NCI-H1417 treated with DMSO at 0.1 percent for 48 hours (cell line): ENCODE results near the gene CTNNAL1.
A peak's percentile ranks its signal among the peaks of the same experiment; 100 is the strongest.
"Not testable (repeated sequence)": the region's sequence is repeated elsewhere in the genome, so short reads cannot be mapped to it uniquely, and the experiment has no call there.

Experiments
- DNase-seq: peaks from one replicate; lab custom pipeline; 2025; lab: John Stamatoyannopoulos, UW

Gene CTNNAL1

GRCh38 chr9:108994695-108995094 lies 18.6 kb downstream of the CTNNAL1 start:
- DNase-seq: no peak

GRCh38 chr9:108991479-108991878 lies 21.8 kb downstream of the CTNNAL1 start:
- DNase-seq: no peak

- no peak for DNase-seq
Observed at GRCh38 chr9:108983885-108984284, 29.4 kb downstream of the CTNNAL1 start.

GRCh38 chr9:108980893-108981292 lies 32.4 kb downstream of the CTNNAL1 start:
- no peak for DNase-seq

- DNase-seq: no peak
Observed at GRCh38 chr9:108978205-108978604, 35.1 kb downstream of the CTNNAL1 start.

GRCh38 chr9:108973895-108974294 lies 39.4 kb downstream of the CTNNAL1 start:
- DNase-seq: no peak

GRCh38 chr9:108972626-108973209 lies 40.6 kb downstream of the CTNNAL1 start:
- DNase-seq: no peak

- DNase-seq: no peak
Observed at GRCh38 chr9:108972186-108972585, 41.1 kb downstream of the CTNNAL1 start.

GRCh38 chr9:108971392-108971791 lies 41.9 kb downstream of the CTNNAL1 start:
- DNase-seq: not testable (repeated sequence)

GRCh38 chr9:108967916-108968315 lies 45.4 kb downstream of the CTNNAL1 start:
- no peak for DNase-seq

- no peak for DNase-seq
Observed at GRCh38 chr9:108963459-108964143, 49.7 kb downstream of the CTNNAL1 start.

- DNase-seq: peak; percentile 14
Observed at GRCh38 chr9:108961151-108961550, 52.1 kb downstream of the CTNNAL1 start.

- no peak for DNase-seq
Observed at GRCh38 chr9:108960331-108960730, 53.0 kb downstream of the CTNNAL1 start.

GRCh38 chr9:108956631-108957026 lies 56.7 kb downstream of the CTNNAL1 start:
- DNase-seq: no peak

GRCh38 chr9:108956022-108956630 lies 57.2 kb downstream of the CTNNAL1 start:
- no peak for DNase-seq

- no peak for DNase-seq
Observed at GRCh38 chr9:108953983-108954574, 59.2 kb downstream of the CTNNAL1 start.

- no peak for DNase-seq
Observed at GRCh38 chr9:108951578-108951977, 61.7 kb downstream of the CTNNAL1 start.

GRCh38 chr9:108950168-108950567 lies 63.1 kb downstream of the CTNNAL1 start:
- DNase-seq: no peak

- no peak for DNase-seq
Observed at GRCh38 chr9:108939975-108940374, 73.3 kb downstream of the CTNNAL1 start.

GRCh38 chr9:108937561-108938305 lies 75.6 kb downstream of the CTNNAL1 start:
- DNase-seq: no peak

- DNase-seq: peak; percentile 89
Observed at GRCh38 chr9:108934323-108934893, 78.9 kb downstream of the CTNNAL1 start, which contains the start of gene ABITRAM. Gene ABITRAM (plus strand): TSS chr9:108934400. CDS start chr9:108934487, 87 bp downstream.
